NCI-H524 treated with DMSO at 0.1 percent for 48 hours (cell line): ENCODE measurements around the gene CTDSPL.
A peak's percentile ranks its signal among the peaks of the same experiment; 100 is the strongest.

Experiments
- DNase-seq: peaks from one replicate; lab custom pipeline; 2025; lab: John Stamatoyannopoulos, UW

CTDSPL gene

DNA sequence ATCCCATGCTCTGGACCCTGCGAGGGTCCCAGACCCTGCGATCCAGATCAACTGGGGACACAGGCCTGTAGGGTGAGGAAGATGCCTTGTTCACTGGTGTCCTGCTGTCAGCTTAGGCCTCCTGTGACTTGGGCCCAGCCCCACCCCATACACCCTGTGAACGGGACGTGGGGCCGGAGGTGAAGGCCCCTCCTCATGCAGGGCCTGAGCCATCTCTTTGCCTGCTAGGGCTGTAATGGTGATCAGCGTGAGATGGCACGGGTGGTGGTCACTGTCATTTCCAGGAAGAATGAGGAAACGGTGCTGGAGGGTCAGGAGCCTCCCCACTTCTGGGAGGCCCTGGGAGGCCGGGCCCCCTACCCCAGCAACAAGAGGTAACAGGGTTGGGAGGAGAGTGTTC lies 141.3 kb downstream of the CTDSPL start:
- no peak for DNase-seq

DNA sequence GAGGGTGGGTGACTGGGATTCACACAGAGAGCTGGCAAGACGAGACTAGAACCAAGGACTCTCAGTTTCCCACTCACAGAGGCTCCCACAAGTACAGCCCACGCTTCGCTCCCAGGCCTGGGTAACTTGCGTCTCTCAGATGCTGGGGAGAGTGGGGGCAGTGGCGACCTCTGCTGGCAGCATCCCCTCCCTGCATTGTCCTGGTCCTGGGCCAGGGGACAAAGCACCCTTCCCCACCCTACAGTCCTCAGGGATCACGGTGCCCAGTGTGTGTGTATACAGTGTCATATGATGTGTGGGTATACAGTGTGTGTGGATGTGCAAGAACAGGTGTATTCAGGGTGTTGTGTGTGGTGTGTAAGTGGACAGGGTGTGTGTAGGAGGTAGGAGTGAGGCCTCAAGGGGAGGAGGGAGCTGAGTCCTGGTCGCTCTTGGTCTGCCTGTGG lies 141.7 kb downstream of the CTDSPL start:
- DNase-seq, result no peak

DNA sequence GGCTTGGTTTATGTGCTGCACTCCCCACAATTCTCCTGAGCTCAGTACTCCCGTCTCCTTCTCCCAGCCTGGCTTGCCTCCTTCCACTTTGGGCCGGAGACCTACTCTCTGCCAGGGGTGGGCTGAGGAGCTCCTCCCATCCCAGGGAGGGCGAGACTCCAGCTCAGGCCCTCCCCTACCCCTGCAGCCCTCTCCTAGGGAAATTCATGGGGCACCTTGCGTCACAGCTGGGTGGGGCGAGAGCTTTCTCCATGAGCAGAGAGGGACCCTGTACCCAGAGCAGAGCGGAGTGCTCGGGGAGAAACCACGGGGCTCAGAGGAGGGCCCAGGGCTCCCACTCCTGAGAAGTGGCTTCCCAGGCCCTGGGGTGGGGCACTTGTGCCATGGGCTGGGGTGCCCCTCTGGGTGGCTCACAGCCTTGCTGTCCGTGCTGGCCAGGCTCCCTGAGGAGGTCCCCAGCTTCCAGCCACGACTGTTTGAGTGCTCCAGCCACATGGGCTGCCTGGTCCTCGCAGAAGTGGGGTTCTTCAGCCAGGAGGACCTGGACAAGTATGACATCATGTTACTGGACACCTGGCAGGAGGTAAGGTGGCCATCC lies 142.2 kb downstream of the CTDSPL start:
- DNase-seq, result no peak

DNA sequence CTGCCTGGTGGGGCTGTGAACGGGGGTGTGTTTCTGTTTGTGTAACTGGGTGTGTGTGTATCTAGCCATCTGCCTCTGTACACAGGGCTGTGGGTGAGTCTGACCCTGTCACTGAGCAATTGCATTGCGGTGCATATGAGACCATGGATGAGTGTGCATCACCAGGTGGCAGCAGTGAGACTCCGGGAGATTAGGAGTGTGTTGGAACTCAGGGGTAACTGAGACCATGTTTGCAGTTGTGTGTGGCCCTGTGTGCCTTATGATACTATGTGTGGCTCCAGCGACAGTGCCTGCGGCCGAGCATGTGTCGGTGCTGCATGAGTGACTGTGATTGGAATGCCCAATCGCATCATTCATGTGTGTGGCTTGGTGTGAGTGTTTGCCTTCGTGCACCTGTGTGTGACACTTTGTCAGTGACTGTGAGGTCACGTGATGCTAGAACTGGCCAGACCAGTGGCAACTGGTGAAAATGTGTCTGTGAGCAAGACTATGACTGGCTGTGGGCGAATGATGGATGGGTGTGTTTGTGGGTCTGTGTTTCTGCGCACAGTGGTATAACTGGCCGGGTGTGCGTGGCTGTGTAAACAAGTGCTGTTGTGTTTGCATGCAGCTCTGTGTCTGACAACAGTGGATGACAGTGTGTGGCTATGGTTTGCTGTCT lies 142.9 kb downstream of the CTDSPL start:
- DNase-seq, result peak; percentile 18

DNA sequence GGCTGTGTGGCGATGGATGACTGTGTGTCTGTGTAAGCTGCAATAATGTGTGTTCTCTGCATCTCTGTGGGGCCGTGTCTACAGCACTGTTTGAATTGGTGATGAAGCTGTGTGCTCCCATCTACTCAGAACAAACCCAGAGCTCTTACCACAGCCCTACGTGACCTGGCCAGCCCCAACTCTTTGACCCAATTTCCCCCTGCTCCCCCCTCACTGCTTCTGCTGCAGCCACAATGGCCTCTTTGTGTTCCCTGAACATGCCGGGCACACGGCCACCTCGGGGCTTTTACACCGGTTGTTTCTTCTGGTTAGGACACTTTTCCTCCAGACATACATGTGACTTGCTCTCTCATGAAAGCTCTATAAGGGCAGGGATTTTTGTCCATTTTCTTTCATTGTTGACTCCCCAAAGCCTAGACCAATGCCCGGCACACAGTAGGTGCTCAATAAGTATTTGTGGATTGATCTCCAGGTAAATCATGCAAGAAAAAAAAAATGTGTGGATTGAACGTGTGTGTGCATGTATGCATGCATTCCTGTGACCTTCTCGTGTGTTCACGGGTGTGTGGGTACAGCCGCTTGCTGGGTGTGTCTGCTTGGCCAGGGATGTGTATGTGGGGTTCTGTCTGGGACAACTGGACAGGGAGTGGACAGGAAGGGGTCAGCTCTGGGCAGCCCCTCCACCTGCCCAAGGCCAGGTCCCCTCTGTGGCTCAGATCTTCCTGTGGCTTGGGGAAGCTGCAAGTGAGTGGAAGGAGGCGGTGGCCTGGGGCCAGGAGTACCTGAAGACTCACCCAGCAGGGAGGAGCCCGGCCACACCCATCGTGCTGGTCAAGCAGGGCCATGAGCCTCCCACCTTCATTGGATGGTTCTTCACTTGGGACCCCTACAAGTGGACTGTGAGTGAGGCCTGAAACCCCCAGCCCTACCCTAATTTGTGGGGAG lies 143.7 kb downstream of the CTDSPL start:
- no peak for DNase-seq

DNA sequence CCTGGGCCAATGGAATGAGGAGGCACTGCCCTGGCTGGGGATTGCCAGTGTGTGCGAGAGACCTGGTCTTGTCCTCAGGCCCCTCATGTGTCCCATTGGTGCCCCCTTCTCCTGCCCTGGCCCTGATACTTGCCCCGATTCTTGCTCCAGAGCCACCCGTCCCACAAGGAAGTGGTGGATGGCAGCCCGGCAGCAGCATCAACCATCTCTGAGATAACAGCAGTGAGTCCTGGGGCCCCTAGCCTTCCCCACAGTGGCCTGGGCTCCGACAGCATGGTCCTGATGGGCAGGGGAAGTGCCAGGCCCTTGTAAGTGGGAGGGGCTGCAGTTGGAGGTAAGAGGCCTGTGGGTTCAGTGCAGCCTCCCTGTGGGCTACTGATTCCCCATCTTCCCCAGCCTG lies 144.4 kb downstream of the CTDSPL start:
- DNase-seq, result no peak

DNA sequence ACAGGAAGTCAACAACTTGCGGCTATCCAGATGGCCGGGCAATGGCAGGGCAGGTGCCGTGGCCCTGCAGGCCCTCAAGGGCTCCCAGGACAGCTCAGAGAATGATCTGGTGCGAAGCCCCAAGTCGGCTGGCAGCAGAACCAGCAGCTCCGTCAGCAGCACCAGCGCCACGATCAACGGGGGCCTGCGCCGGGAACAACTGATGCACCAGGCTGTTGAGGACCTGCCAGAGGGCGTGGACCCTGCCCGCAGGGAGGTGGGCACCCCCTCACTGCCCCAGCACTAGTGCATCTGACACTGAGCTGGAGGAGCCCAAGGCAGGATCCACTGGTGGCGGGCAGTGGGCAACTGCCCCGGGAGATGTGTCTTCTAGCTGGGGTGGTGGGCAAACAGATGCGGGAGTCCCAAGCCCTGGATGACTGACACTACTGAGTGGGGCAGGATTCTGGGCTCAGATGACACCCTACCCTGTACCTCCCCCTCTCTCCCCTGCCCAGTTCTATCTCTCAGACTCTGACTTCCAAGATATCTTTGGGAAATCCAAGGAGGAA lies 144.8 kb downstream of the CTDSPL start:
- no peak for DNase-seq

DNA sequence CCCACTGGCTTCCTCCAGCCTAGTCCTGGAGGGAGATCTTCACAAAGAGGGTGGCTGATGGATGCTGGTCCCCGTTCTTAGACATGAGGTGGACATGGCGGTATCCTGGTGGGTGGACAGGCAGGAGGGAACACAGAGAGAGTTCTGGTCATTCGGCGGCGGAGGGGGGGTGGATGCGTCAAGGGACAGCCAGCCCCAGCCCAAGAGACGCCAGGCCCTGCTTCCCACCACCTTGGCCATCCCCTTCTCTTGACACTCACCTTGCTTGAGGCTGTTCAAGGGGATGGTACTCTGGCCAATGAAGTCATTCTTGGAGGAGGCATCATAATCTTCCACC lies 146.0 kb downstream of the CTDSPL start:
- DNase-seq, result no peak

DNA sequence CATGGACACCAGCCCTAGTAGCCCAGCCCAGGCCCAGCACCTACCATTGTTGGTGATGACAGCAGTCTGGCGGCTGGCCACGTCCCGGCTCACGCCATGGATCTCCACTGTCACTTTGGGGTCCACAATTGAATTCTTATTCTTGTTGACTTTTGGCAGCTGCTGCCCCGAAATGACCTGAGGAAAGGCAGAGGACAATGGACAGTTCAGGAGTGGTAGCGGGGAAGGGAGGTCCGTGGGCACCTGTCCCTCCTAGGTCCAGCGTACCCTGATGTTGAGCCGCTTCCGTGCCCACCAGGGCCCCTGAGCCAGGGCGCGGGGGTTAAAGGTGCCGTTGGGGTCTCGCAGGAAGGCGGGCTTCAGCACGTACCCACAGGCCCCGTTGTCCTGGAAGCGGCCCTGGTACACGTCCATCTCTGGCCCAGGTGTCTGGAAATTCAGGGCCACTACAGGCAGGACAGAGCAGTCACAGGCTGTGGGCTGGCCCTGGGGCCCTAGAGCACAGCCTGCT lies 146.6 kb downstream of the CTDSPL start:
- DNase-seq, result no peak

DNA sequence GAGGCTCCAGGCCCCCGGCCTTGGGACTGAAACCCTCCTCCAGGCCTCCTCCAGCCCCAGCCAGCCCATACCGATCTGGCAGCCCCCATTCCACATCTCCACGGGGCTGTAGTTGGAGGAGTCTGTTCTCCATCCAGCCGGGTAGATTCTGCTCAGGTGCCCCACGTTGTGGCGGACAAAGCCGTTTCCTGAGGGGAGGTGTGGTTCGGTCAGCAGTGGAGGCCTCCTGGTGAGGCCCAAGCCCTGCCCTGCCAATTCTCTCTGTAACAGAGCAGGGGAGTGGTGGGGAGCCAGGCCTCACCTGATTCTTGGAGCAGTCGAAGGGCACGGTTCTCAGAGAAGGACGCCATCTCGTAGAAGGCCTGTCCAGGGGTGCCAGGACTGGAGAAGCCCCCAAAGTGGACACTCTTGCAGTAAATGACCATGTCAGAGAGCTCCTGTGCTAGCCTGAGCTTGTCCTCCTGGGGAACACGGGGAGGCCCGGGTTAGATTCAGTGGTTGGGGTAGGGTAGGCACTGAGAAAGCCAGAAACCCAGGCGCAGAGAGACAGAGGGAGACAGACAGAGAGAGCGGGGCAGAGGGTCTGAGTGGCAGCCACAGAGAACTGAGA lies 147.4 kb downstream of the CTDSPL start:
- no peak for DNase-seq

DNA sequence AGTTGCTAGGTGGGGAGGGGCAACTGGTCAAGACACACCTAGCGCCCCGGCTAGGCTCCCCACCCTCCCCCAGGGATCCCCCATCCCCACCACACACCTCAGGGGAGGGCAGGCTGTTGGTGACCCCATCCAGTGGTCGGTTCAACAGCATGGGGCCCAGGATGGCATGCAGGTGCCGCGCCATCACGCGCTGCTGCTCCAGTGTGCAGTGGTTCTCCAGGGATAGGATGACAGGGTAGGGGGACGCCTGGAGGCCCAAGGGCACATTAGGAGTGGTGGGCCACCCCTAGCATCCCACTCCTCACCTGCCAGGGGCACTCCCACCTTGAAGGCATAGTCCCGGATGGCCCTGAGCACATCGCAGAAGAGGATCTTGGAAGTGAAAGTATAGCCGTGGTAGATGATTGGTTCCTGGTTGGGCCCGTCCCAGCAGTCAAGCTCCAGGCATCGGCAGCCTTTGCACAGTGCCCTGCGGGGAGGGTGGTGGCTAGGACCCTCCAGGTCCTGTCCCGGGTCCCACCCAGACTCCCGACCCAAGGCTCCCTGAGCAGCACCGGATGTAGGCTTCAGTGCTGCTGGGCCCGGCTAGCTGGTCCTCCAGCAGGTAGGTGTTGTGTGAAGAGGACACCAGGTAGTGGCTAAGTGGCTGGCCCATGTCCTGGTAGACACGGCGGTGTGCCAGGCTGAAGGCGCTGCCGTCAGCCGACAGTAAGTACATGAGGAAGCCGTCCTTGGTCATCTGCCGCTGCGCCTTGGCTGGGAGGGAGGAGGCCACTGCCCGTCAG lies 148.3 kb downstream of the CTDSPL start:
- no peak for DNase-seq

DNA sequence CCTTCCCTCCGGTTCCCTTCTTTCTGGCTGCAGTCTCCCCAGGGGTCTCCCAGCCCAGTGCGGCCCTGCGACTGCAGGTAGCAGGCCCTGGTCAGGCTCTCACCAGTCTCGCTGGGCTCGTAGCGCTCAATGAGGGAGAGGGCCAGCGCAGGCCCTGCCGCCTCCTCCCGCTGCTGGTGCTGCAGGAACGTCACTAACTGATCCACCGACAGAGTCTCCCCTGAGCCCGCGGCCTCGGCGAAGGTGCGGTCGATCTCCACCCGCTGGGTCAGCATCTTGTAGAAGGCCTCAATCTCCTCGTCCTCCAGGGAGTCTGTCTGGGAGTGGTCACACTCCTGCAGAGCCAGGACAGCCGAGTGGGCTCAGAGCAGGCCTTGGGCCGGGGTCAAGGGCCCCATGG lies 149.4 kb downstream of the CTDSPL start:
- no peak for DNase-seq

DNA sequence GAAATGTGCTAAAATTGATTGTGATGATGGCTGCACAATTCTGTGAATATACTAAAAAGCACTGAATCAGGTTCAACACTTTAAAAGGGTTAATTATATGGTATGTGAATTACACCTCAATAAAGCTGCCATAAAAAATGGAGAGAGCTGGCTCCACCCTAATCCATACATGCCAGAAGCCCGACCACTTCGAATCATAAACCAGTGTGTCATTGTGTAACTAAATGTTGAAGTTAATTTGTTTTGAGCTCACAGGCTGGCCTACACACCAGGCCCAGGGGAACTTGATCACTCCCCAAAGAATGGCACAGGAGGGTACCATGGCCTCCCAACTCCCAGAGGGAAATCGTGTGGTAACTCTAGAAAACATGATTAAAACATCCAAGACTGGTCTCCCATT lies 153.8 kb downstream of the CTDSPL start:
- DNase-seq, result no peak

DNA sequence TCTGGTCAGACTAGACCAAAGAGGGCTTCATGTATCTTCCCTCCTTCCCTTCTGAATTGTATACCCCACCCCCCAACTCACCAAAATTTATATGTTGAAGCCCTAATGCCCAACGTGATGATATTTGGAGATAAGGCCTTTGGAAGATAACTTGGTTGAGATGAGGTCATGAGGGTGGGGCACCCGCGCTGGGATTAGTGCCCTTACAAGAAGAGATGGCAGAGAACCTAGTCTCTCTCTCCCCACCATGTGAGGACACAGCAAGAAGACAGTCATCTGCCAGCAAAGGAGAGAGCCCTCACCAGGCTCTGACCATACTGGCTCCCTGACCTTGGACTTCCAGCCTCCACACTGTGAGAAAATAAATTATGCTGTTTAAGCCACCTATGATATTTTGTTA lies 154.3 kb downstream of the CTDSPL start:
- no peak for DNase-seq

DNA sequence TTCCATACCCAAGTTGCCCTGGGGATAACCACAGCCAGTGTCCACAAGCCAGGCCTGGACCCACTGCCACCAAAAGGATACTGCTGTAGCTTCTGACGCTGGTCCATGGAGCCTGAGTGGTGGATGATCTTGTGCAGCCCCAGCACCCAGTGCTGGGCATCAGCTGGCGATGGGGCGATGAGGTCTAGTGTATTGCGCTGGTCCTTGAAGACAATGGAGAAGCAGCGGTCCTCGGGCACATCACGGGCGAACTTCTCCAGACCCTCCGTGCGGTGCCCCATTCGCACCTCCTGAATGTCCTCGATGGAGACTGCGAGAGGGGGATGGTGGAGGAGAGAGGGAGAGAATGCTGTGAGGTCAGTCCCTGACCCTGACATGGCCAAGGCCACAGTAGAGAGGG lies 154.7 kb downstream of the CTDSPL start:
- no peak for DNase-seq

DNA sequence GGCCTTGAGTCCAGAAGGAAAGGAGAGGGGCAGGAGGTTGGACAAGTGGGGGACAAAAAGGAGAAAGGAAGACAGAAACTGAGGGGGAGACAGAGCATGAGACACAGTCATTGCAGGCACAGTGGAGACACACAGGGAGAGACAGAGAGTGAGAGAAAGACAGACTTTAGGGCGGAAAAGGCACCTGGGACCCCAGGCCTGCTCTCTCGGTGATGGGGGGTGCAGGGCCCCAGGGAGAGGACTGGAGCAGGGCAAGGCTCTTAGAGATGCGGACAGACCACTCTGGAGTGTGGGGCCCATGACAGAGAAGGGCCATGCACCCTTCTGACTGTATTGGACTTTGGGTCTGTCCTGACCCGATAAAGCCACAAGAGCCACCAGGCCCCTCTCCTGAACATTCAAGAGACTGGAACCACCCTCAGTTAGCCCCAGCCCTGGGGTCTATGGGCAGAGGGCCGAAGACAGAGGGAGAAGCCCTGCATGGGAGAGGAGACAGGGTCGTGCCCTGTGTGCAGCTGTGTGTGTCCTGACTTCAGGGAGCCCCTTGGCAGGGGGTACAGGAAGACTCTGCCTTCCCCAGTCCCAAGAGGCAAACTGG lies 155.3 kb downstream of the CTDSPL start:
- no peak for DNase-seq

DNA sequence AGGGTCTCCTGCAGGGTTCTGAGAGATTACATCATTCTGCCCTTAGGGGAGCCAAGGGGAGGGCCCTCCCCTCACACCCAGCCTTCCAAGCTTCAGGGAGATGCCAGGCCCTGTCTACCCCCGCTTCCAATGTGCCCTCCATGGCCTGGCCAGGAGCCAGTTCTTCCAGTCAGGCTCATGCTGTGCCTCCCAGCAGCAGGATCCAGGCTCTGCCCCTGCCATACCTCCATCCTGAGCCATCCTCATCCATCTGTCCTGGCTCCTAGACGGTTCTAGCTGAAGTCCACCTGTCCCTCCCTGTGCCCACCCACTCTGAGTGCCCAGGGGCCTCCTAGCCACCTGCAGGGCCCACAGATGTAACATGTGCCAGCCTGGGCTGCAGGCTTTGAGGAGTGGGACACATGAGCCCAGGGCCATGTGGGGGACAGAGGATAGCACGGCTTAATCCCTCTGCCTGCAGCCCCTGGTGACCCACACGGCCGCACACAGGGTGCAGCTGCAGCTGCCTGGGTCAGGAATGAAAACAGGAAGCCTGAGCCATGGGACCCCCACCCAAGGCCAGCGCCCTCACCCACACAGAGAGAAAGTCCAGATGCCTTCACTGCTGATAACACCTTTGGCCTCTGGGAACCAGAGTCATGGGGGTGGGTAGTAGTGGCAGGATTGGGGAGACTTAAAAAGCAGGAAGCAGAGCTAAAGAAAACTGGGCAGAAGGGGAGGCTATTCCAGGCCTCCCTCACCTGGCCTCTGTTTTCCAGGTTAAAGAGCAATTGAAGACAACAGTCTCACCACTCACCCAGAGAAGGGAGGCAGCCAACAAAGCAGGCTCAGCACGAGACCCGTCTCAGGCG lies 156.0 kb downstream of the CTDSPL start:
- DNase-seq, result no peak

DNA sequence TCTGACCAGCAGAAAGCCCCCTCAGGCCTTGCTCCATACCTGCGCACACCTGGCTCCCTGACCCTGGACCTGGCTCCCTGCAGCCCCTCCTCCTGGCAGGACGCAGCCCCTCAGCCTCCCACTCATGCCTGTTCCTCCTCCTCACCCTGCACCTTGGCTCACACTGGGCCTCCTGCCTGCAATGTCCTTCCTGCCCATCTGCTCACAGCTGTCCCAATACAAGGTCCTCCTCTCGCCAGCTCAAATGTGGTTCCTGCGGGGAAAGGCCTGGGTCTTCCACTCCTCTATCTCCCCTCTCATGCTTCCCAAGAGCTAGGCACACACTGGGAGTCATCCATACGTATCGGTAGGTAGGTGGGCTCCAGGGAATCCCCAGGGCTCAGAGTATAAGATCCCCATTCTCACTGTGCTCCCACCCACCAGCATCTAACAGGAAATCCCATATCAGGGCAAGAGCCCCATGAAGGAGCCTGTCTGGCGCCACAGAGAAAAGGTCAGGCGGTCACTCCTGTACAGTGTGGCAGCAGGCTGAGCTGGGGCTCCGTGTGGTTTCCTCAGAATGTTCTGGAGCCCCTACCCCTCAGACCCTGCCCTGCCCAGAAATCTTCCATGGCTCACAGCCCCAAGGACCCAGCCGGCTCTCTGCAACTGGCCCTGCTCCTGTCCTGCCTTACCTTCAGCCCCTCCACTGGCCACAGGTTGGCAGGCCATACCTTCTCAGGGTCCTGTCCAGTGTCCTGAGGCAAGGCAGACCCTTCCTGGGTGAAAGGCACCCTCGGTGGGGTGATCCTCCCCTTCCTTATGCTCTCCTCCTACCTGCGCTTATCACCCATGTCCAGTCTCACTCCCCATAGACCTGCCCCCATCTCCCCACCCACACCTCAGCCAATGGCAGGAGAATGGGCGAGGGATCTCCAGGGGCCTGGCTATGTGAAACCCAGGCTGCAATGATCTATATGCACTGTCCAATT lies 156.9 kb downstream of the CTDSPL start:
- DNase-seq, result no peak
